Left ventricle myocardium superior (tissue), 1 donor: Measurements from ENCODE around the gene RGL4. TPM values are rescaled to one million over a fixed set of nuclear protein-coding genes. Genes with fewer than 3 reads are reported as not detected.
"Not testable (repeated sequence)": the region's sequence is repeated elsewhere in the genome, so short reads cannot be mapped to it uniquely, and the experiment has no call there.

Experiments used
- ATAC-seq: fragments of 200-7000 bp; cut with Tn5 transposase; one replicate; pipeline ENCODE4 v1.9.1; 2020; ENCODE audit warnings: mild to moderate bottlenecking, moderate library complexity
- DNase-seq: peaks from one replicate; pipeline ENCODE4 v3.0.0-alpha.2; 2020
- intact Hi-C: fragments of 100-400 bp; cut with micrococcal nuclease; formaldehyde crosslinking; loops from one replicate; pipeline ENCODE4 v1.11.0; 2022
- total RNA-seq: library from RNA; stranded (reverse); fragmentation: NEBNext Ultra II Directional; extraction: Animal tissue kit (Norgen Biotek cat#: 25700); gene quantifications from one replicate; pipeline ENCODE4 v1.2.1, GENCODE V29; 2021
- donor health status: DM: no; HTN: yes; CAD: no; lungs with severe emphysema.

The RGL4 gene
- total RNA-seq, 1 donor from 2014 or later: not detected

DNA sequence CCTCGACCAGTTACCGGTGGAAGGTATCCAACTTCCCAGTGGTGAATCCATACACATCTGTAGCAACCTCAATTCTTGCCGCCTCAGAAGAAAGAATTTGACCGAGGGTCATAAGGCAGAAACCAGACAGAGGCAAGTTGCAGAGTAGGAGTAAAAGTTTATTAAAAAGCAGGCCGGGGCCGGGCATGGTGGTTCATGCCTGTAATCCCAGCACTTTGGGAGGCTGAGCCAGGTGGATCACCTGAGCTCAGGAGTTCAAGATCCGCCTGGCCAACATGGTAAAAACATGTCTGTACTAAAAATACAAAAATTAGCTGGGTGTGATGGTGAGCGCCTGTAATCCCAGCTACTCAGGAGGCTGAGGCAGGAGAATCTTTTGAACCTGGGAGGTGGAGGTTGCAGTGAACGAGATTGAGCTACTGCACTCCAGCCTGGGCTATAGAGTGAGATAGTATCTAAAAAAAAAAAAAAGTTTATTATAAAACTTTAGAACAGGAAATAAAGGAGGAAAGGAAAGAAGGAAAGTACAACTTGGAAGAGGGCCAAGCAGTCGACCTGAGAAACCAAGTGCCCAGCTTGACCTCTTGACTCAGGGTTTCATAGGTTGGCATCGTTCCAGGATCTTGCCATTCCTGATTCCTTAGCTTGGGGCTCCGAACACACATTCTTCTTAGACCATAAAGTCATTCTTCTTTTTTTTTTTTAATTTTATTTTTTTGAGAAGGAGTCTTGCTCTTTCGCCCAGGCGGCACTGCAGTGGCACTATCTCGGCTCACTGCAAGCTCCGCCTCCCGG lies 27.8 kb downstream of the RGL4 start:
- intact Hi-C loops: no loop called here
- DNase-seq (no peak), ATAC-seq (no peak)

DNA sequence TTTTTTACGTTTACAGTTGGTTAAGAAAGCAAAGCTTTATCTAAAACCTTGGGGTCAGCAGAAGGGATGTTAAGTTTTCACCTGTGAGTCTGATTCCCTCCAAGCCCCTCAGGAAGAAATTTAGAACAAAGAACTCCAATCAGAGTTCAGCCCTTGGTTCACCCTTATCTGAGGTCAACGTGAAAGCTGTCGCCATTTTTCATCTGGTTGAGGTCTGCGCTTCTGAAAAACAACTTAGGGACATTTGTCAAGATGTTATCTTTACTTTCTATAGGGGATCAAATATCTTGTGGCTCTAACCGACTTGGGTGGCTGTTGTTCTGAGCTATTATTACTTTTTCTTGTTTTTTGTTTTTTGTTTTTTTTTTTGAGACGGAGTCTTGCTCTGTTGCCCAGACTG lies 30.0 kb downstream of the RGL4 start:
- DNase-seq (no peak), ATAC-seq (no peak)
- intact Hi-C loops: no loop called here

DNA sequence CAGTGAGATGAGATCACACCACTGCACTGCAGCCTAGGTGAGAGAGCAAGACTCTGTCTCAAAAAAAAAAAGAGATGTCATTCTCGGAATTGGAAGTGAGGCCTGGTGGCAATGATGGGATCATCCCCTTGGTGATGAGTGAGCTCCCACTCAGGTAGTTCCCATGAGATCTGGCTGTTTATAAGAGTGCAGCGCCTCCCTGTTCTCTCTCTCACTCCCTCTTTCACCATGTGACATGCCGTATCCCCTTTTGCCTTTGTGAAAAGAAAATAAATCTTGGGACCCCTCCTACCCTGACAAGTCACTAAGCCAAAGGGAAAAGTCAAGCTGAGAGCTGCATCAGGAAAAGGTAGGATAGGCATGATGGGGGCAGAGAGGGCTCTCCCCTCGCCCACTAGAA lies 31.3 kb downstream of the RGL4 start:
- DNase-seq (no peak), ATAC-seq (no peak)
- intact Hi-C loops: no loop called here

DNA sequence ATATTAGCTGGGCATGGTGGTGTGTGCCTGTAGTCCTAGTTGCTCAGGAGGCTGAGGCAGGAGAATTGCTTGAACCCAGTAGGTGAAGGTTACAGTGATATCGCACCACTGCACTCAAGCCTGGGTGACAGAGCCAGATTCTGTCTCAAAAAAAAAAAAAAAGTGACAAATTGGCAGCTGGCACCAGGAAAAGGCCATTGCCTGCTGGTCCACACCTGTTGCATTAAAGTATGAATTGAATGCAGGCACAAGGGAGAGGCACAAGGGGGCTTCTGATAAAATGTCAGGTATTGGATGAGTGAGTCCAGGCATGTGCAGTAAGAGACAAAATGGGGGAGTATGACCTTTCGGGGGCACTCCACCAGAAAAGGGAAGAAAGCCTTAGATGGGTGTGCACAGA lies 31.9 kb downstream of the RGL4 start:
- ATAC-seq (no peak), DNase-seq (no peak)
- intact Hi-C loops: no loop called here

DNA sequence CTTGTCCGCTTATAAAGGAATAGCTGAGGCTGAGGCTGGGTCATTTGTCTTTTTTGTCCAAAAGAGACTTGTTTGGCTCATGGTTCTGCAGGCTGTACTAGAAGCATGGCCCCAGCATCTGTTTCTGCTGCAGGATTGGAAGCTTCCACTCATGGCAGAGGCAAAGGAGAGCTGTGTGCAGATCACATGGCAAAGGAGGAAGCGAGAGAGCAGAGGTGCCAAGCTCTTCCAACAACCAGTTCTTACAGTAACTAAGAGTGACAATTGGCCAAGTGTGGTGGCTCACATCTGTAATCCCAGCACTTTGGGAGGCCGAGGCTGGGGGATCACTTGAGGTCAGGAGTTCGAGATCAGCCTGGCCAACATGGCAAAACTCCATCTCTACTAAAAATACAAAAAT lies 37.3 kb downstream of the RGL4 start:
- intact Hi-C loops, DNase-seq, ATAC-seq: not testable (repeated sequence)

DNA sequence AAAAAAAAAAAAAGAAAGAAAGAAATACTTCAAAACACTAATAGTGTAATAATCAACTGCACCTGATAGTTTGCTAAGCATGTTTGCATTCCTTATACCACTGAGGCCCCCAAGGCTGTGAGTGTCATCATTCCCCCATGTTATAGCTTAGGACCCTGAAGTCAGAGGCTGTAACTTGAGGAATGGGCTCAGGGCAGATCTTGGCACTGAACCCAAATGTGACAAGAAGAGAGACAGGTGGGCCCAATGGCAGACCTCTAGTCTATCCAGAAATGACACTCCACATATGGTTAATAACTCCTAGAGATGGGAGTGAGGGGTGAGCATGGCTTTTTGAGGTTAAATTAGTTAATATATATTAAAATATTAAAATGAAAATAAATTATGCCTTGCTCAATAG lies 46.9 kb downstream of the RGL4 start:
- intact Hi-C loops: no loop called here
- no peak for ATAC-seq
- DNase-seq: no peak

DNA sequence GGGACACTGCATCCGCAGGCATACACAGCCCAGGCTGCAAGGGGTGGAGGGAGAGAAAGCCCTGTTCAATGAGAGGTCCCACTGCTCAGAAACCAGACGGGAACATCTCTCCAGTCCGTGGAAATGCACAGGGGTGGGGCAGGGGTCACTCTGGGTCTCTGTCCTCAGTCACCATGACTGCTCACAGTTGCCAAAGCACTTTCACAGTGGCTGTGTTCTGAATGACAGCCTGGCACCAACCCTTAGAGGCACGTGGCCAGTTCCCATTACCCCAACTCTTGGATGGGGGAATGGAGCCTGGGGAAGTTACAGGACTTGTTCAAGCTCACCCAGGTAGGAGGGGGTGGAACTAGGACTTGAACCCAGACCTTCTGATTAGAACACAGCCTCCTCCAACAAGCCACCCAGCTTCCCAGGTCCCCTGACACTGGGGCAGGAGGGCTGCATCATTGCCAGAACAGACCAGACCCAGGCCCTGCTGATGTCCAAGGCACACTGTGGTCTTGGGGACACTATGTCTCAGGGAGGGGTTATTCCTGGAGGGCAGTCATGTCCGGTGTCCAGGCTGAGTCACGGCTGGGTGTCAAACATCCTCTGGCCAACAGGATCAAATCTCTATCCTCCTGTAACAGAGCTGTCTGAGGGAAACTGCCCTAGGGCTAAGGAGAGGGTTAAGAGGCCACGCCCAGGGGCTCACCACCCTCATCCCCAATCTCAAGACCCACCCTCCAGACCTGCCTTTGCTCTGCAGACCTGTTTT lies 51.9 kb downstream of the RGL4 start:
- intact Hi-C loops: no loop called here
- DNase-seq: peak; percentile 68
- peak; percentile 93 for ATAC-seq

DNA sequence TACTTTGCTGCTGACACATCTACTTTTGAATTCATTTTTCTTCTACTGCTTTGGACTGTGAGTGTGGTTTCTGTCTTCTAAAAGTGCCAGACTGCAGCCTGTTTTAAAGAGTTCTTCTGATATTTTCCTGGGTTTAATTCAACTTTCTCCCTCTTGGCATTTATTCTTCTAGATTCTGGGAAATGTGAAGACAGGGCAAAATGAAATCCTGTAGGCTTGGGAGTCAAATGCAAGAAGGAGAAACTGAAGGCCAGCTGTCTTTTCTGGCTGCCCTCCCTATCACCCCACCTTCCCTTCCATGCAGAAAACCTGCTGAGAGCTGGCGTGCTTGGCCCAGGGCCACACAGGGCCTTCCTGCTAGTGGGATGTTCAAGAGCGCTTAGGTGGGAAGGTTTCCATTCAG lies 52.5 kb downstream of the RGL4 start:
- peak; percentile 50 for ATAC-seq
- intact Hi-C loops: no loop called here

DNA sequence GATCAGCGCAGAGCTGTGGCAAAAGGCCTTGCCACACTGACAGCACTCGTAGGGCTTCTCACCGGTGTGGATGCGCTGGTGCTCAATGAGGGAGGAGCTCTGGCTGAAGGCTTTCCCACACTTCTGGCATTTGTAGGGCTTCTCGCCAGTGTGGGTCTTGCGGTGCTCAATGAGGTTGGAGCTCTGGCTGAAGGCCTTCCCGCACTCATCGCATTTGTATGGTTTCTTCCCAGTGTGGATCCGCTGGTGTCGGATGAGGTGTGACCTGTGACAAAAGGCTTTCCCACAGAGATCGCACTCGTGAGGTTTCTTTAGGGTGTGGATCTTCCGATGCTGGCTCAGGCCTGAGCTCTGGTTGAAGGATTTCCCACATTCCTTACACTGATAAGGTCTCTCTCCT lies 53.2 kb downstream of the RGL4 start:
- ATAC-seq: no peak

More for the DNA sequence above, 52.5 kb downstream of the RGL4 start:
- peak; percentile 71 for DNase-seq

DNA sequence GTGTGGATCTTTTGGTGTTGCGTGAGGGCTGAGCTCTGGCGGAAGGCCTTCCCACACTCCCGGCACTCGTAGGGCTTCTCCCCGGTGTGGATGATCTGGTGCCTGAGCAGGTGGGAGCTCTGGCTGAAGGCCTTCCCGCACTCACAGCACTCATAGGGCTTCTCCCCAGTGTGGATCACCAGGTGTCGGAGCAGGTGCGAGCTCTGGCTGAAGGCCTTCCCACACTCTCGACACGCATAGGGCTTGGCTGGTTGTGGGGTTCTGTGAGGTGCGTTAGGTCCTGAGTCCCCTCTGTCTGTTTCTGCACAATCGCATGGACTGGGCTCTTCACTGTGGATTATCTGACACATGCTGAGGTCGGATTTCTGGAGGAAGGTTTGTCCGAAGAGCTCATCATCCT lies 53.7 kb downstream of the RGL4 start:
- DNase-seq (no peak), ATAC-seq (no peak)
- intact Hi-C loops: no loop called here

More for the DNA sequence above, 53.2 kb downstream of the RGL4 start:
- intact Hi-C loops: no loop called here
- no peak for DNase-seq

DNA sequence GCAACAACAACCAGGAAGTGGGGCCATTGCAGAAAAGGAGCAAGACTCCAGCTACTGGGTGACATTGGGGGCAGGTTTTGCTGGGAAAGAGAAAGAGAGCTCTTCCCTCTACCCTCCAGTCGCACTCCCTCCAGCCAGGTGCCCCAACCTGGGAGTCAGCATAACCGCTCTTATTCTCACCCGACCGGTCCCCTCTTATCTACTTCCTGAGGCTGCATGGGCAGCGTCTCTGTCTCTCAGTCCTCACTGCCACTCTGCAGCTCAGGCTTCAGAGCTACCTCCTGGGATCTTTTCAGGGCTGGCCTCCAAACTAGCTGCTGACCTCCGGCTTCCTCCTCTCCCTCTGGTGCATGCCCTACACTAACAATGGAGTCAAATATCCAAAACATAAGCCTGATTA lies 55.0 kb downstream of the RGL4 start:
- no peak for DNase-seq
- intact Hi-C loops: no loop called here
- no peak for ATAC-seq

Other genes with a start within 250 kb of the RGL4 start
- gene IGLL1, start 110.7 kb upstream of the RGL4 start, total RNA-seq: not detected
- not detected for gene DRICH1, start 58.7 kb upstream of the RGL4 start, total RNA-seq
- gene ZNF70, start 60.1 kb downstream of the RGL4 start, total RNA-seq: 3.5 TPM
- gene VPREB3, start 63.4 kb downstream of the RGL4 start, total RNA-seq: 0.97 TPM
- not detected for gene C22orf15, start 72.0 kb downstream of the RGL4 start, total RNA-seq
- gene CHCHD10, start 77.0 kb downstream of the RGL4 start, total RNA-seq: 1,571 TPM
- 32.3 TPM for gene MMP11, start 81.8 kb downstream of the RGL4 start, total RNA-seq
- 48.5 TPM for gene SMARCB1, start 96.0 kb downstream of the RGL4 start, total RNA-seq
- 2.1 TPM for gene DERL3, start 148.0 kb downstream of the RGL4 start, total RNA-seq
- gene SLC2A11, start 166.9 kb downstream of the RGL4 start, total RNA-seq: 25.3 TPM
- gene MIF, start 203.4 kb downstream of the RGL4 start, total RNA-seq: 270 TPM